H1 (cell line): ENCODE data around the gene SPTB. TPM values are rescaled to one million over a fixed set of nuclear protein-coding genes. Genes with fewer than 3 reads are reported as not detected.

Experiments
- CTCF ChIA-PET: fragments of 300-600 bp; sonication (Branson Sonifier 250); formaldehyde crosslinking; loops from one replicate; lab custom pipeline; 2021; ENCODE audit not compliant: partially characterized antibody; lab: Charles Lee
- POLR2A ChIA-PET: fragments of 300-600 bp; sonication (Branson Sonifier 250); formaldehyde crosslinking; loops from one replicate; lab custom pipeline; 2021; ENCODE audit warnings: inconsistent platforms; ENCODE audit not compliant: partially characterized antibody; lab: Charles Lee
- DNase-seq, 2 experiments: peaks; one replicate each; pipeline versions ENCODE4 v3.0.0 to v3.0.0-alpha.2; 2010 to 2022; ENCODE audit warnings: low spot score in 2 of 2, low read depth in 1 of 2, mixed read lengths in 1 of 2
- FAIRE-seq: peaks from 2 replicates; lab custom pipeline; 2011; peaks lifted over from hg19 to GRCh38; lab: Jason Lieb, UNC
- H2AFZ ChIP-seq: 2 replicates; pipeline ENCODE4 v1.8.1; 2012; ENCODE audit warnings: low read length, inconsistent platforms
- H2AK5ac ChIP-seq: 2 replicates; pipeline ENCODE4 v1.6.1; 2013; ENCODE audit warnings: low read depth, low read length
- H2BK120ac ChIP-seq: replicated peaks from 2 replicates; pipeline ENCODE3; 2013; ENCODE audit warnings: low read depth, low read length, inconsistent platforms
- H2BK12ac ChIP-seq: 2 replicates; pipeline ENCODE4 v1.6.1; 2013; ENCODE audit warnings: low read depth, low read length
- H2BK15ac ChIP-seq: 2 replicates; pipeline ENCODE4 v1.6.1; 2013; ENCODE audit warnings: low read length
- H2BK20ac ChIP-seq: 2 replicates; pipeline ENCODE4 v1.6.1; 2013; ENCODE audit warnings: low read length
- H2BK5ac ChIP-seq: 2 replicates; pipeline ENCODE4 v1.6.1; 2013; ENCODE audit warnings: low read depth, low read length
- H3K14ac ChIP-seq: 2 replicates; pipeline ENCODE4 v1.6.1; 2013; ENCODE audit warnings: inconsistent platforms; ENCODE audit not compliant: insufficient read length
- H3K18ac ChIP-seq: 2 replicates; pipeline ENCODE4 v1.6.1; 2013; ENCODE audit warnings: low read length; ENCODE audit errors: extremely low read depth
- H3K23ac ChIP-seq: 2 replicates; pipeline ENCODE4 v1.6.1; 2013; ENCODE audit warnings: inconsistent platforms; ENCODE audit not compliant: insufficient read length
- H3K23me2 ChIP-seq: 2 replicates; pipeline ENCODE4 v1.6.1; 2013; ENCODE audit warnings: low read depth, low read length
- H3K27ac ChIP-seq: 2 replicates; pipeline ENCODE4 v1.6.1; 2011; ENCODE audit warnings: low read depth, low read length, inconsistent platforms
- H3K27me3 ChIP-seq, 4 experiments: replicated peaks in 1 of 4; 1 replicate in 1 of 4; 2 replicates in 3 of 4; pipeline versions ENCODE4 v1.6.1 to v1.8.1; 2011 to 2013; ENCODE audit warnings: low read length in 3 of 4, mild to moderate bottlenecking in 3 of 4, inconsistent platforms in 2 of 4, mixed read lengths in 2 of 4, moderate library complexity in 1 of 4; ENCODE audit not compliant: control insufficient read depth in 3 of 4, insufficient read depth in 3 of 4; ENCODE audit errors: extremely low read depth in 1 of 4
- H3K36me3 ChIP-seq, 4 experiments: 2 replicates each; pipeline versions ENCODE4 v1.6.1 to v1.8.1; 2011 to 2013; ENCODE audit warnings: mild to moderate bottlenecking in 4 of 4, low read length in 3 of 4, moderate library complexity in 2 of 4, control low read depth in 1 of 4, inconsistent platforms in 1 of 4; ENCODE audit not compliant: insufficient read depth in 4 of 4, control insufficient read depth in 2 of 4
- H3K4ac ChIP-seq: replicated peaks from 2 replicates; pipeline ENCODE3; 2013; ENCODE audit warnings: low read length, low read depth, mixed read lengths, inconsistent platforms; ENCODE audit not compliant: insufficient read length
- H3K4me1 ChIP-seq, 4 experiments: replicated peaks in 1 of 4; 1 replicate in 1 of 4; 2 replicates in 3 of 4; pipeline versions ENCODE4 v1.6.1 to v1.8.1; 2011 to 2013; ENCODE audit warnings: low read length in 3 of 4, inconsistent platforms in 2 of 4, mixed read lengths in 1 of 4; ENCODE audit not compliant: insufficient read depth in 4 of 4, control insufficient read depth in 3 of 4
- H3K4me2 ChIP-seq, 2 experiments: 2 replicates each; pipeline versions ENCODE4 v1.6.1 to v1.8.1; 2011 to 2013; ENCODE audit warnings: low read depth in 2 of 2, low read length in 2 of 2, control low read depth in 1 of 2, inconsistent platforms in 1 of 2, mild to moderate bottlenecking in 1 of 2; ENCODE audit not compliant: insufficient read depth in 1 of 2
- H3K4me3 ChIP-seq, 4 experiments: fragments of 200-600, 300-600 bp in 1 of 4; sonication (generic), shearing (Covaris generic), sonication (Bioruptor Twin) in 1 of 4; 2 replicates each; pipeline versions ENCODE4 v1.5.1 to v1.8.1; 2011 to 2016; ENCODE audit warnings: low read length in 4 of 4, low read depth in 3 of 4, control low read depth in 2 of 4, inconsistent platforms in 2 of 4, mild to moderate bottlenecking in 2 of 4, mixed read lengths in 1 of 4, moderate library complexity in 1 of 4; ENCODE audit not compliant: insufficient read depth in 2 of 4; ENCODE audit errors: extremely low read depth in 1 of 4
- H3K56ac ChIP-seq: replicated peaks from 2 replicates; pipeline ENCODE3; 2013; ENCODE audit warnings: low read depth, mild to moderate bottlenecking, mixed read lengths, low read length, inconsistent platforms; ENCODE audit not compliant: insufficient read length
- H3K79me1 ChIP-seq: 2 replicates; pipeline ENCODE4 v1.6.1; 2013; ENCODE audit warnings: low read depth, low read length, control low read depth
- H3K79me2 ChIP-seq, 2 experiments: 2 replicates each; pipeline versions ENCODE4 v1.6.1 to v1.8.1; 2012 to 2013; ENCODE audit warnings: low read length in 2 of 2, mild to moderate bottlenecking in 2 of 2, inconsistent platforms in 1 of 2; ENCODE audit not compliant: insufficient read depth in 2 of 2, control insufficient read depth in 1 of 2
- H3K9ac ChIP-seq, 4 experiments: replicated peaks in 1 of 4; 1 replicate in 1 of 4; 2 replicates in 3 of 4; pipeline versions ENCODE4 v1.6.1 to v1.8.1; 2011 to 2013; ENCODE audit warnings: low read depth in 3 of 4, low read length in 3 of 4, control low read depth in 2 of 4, mild to moderate bottlenecking in 2 of 4, moderate library complexity in 2 of 4, inconsistent platforms in 1 of 4; ENCODE audit errors: extremely low read depth in 1 of 4
- H3K9me3 ChIP-seq, 2 experiments: 2 replicates each; pipeline versions ENCODE4 v1.6.1 to v1.8.1; 2012 to 2013; ENCODE audit warnings: mild to moderate bottlenecking in 2 of 2, moderate library complexity in 2 of 2, control low read depth in 1 of 2, inconsistent platforms in 1 of 2, low read depth in 1 of 2, low read length in 1 of 2, mixed read lengths in 1 of 2; ENCODE audit not compliant: insufficient read depth in 2 of 2
- H4K20me1 ChIP-seq, 2 experiments: replicated peaks in 1 of 2; 2 replicates each; pipeline versions ENCODE3 to v1.8.1; 2011 to 2013; ENCODE audit warnings: inconsistent platforms in 2 of 2, low read length in 2 of 2, mild to moderate bottlenecking in 1 of 2; ENCODE audit not compliant: insufficient read depth in 2 of 2, control insufficient read depth in 1 of 2
- H4K5ac ChIP-seq: 2 replicates; pipeline ENCODE4 v1.6.1; 2013; ENCODE audit warnings: low read length, low read depth, mixed read lengths, inconsistent platforms; ENCODE audit not compliant: insufficient read length
- H4K8ac ChIP-seq: 2 replicates; pipeline ENCODE4 v1.8.0; 2013; ENCODE audit warnings: mild to moderate bottlenecking, moderate library complexity, low read length, inconsistent platforms; ENCODE audit not compliant: insufficient read depth; ENCODE audit errors: extremely low read depth
- H4K91ac ChIP-seq: replicated peaks from 2 replicates; pipeline ENCODE3; 2013; ENCODE audit warnings: low read length, mixed read lengths, inconsistent platforms; ENCODE audit not compliant: insufficient read length
- EP300 ChIP-seq, 2 experiments: IDR thresholded peaks; 1 replicate in 1 of 2; 2 replicates in 1 of 2; pipeline ENCODE4 v1.6.1; 2011 to 2012; ENCODE audit warnings: low read depth in 2 of 2, low read length in 2 of 2, mild to moderate bottlenecking in 2 of 2, borderline replicate concordance in 1 of 2, inconsistent platforms in 1 of 2, moderate library complexity in 1 of 2
- EZH2 ChIP-seq: fragments of 200-600 bp; sonication (generic); IDR thresholded peaks from 2 replicates; pipeline ENCODE4 v1.7.1; 2012; ENCODE audit warnings: low read depth, mild to moderate bottlenecking, moderate library complexity, low read length, inconsistent platforms; ENCODE audit not compliant: severe bottlenecking
- JUN ChIP-seq: IDR thresholded peaks from 2 replicates; pipeline ENCODE4 v1.6.1; 2011; ENCODE audit warnings: low read depth, mild to moderate bottlenecking, improper control_type of control experiment, low read length
- WGBS, 2 experiments: shearing (Covaris generic) in 1 of 2; methylation state at CpG; one replicate each; pipeline versions ENCODE4 v1.1.6 to v1.1.7; 2013 to 2015; ENCODE audit warnings: low lambda C conversion rate in 2 of 2, mixed read lengths in 2 of 2, inconsistent platforms in 1 of 2, low coverage in 1 of 2, missing lambda C conversion rate in 1 of 2; ENCODE audit not compliant: insufficient replicate concordance in 2 of 2, insufficient coverage in 1 of 2, insufficient read length in 1 of 2; ENCODE audit errors: extremely low coverage in 1 of 2, missing lambda C conversion rate in 1 of 2; 5-methylcytosine and 5-hydroxymethylcytosine counted together
- polyA plus RNA-seq, 7 experiments: library from polyadenylated mRNA; depleted of rRNA in 3 of 7; stranded (reverse) in 5 of 7; unstranded in 2 of 7; fragments of >200 nt in 5 of 7; fragments of 200-250 nt in 2 of 7; gene quantifications; 1 replicate in 5 of 7; 2 replicates in 1 of 7; 4 replicates in 1 of 7; pipeline versions ENCODE4 v1.2.1 to v1.2.3, GENCODE V29; 2011 to 2013; ENCODE audit warnings: missing spikeins in 2 of 7, mixed read lengths in 2 of 7
- total RNA-seq: library from RNA; stranded (reverse); fragmentation: NEBNext Ultra II Directional; extraction: Animal tissue kit (Norgen Biotek cat#: 25700); gene quantifications from 2 replicates; pipeline ENCODE4 v1.2.1, GENCODE V29; 2021

The SPTB gene
- total and polyA plus RNA-seq, 2 of the 8 experiments (the other 6 are each of a cell fraction or from before 2014, with no cell fraction given): 0.30 to 2.4 TPM

DNA sequence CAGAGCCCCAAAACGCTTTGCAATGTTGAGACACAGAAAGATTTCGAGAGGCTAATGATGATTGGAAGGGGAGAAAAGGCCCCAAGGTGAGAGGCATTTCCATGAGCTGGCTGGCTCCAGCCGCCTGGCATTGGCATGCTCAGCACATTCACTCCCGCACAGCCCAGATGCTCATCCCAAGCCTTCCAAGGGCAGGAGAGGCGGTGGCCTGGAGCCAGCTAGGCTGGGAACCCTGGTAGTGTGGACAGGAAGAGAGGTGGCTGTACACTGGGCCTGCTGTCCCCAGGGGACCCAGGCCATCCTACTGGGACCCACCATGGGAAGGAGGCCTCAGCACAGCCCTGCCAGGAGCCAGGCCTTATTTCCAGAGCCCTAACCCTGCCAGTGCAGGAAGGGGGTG lies 72.2 kb downstream of the SPTB start:
- no peak for TF ChIP-seq EP300 (IDR thresholded peaks at IDR 0.05; ENCODE audit: borderline replicate concordance in 1 of 2, low read depth in 2 of 2, low read length in 2 of 2)
- TF ChIP-seq EZH2: no peak
- no peak for TF ChIP-seq JUN
- no peak overlapping the region for H3K4me3 ChIP-seq
- no peaks in the 10 kb centered on the region for H3K36me3 ChIP-seq
- no peak overlapping the region for H3K14ac ChIP-seq
- no peak overlapping the region for H2BK120ac ChIP-seq
- H2AK5ac ChIP-seq: no peak overlapping the region
- H3K27me3 ChIP-seq: no peaks in the 10 kb centered on the region
- H3K9me3 ChIP-seq: no peaks in the 10 kb centered on the region
- no peak overlapping the region for H3K4me2 ChIP-seq
- no peaks in the 10 kb centered on the region for H3K79me1 ChIP-seq
- CTCF ChIA-PET: interaction anchor here (0.6 to 6.4 kb wide), 10 partner anchors 7 to 91 kb away, joined by 3 to 54 read pairs (median 4); no protein-coding TSS in a partner anchor
- H2BK5ac ChIP-seq: no peak overlapping the region
- no peak overlapping the region for H4K91ac ChIP-seq
- no peak overlapping the region for H3K27ac ChIP-seq
- FAIRE-seq (no peak), DNase-seq (no peak)
- H4K8ac ChIP-seq: peak overlapping the region; percentile 39; the same call in 1 of the 2 replicates
- POLR2A ChIA-PET: no interaction called here
- H3K9ac ChIP-seq: no peak overlapping the region
- 74% methylated on average over 5 of the region's 5 CpGs; no CpG with 5 or more reads in 1 of the 2 experiments for WGBS, 2 experiments
- no peak overlapping the region for H2BK15ac ChIP-seq
- H3K4ac ChIP-seq: no peak overlapping the region
- no peak overlapping the region for H4K5ac ChIP-seq
- no peak overlapping the region for H3K18ac ChIP-seq
- no peaks in the 10 kb centered on the region for H4K20me1 ChIP-seq
- H2AFZ ChIP-seq: no peak overlapping the region
- no peaks in the 10 kb centered on the region; a peak in 1 of 7 replicates for H3K4me1 ChIP-seq
- H2BK20ac ChIP-seq: no peak overlapping the region
- no peak overlapping the region for H3K56ac ChIP-seq
- no peaks in the 10 kb centered on the region for H3K79me2 ChIP-seq
- H3K23ac ChIP-seq: no peak overlapping the region
- H3K23me2 ChIP-seq: no peaks in the 10 kb centered on the region
- no peak overlapping the region for H2BK12ac ChIP-seq
